ENCODE measurements around the gene SEMA7A. TPM values are rescaled to one million over a fixed set of nuclear protein-coding genes. Genes with fewer than 3 reads are reported as not detected.

Gene SEMA7A
- polyA plus RNA-seq, 1 donor = 5.4 TPM

DNA sequence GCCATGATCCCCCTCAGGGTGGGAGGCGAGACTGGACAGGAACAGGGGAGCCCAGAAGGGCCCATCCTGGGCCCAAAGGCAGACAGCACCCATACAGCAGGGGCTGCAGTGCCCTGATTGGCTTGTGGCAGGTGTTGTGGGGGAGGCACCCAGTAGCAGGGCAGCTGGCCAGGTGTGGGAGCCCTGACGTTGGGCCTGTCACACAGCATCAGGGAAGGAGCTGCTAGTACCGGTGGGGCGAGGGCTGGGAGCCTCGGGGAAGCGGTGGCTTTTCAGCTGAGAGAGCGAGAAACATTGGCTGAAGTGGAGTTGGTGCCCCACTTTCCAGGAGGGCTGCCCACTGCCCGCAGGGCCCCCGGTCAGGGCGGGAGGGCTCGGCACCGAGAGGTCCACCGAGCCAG is 46.6 kb downstream of the SEMA7A start:
- DNase-seq (ENCODE audit: low read depth) = no peak

DNA sequence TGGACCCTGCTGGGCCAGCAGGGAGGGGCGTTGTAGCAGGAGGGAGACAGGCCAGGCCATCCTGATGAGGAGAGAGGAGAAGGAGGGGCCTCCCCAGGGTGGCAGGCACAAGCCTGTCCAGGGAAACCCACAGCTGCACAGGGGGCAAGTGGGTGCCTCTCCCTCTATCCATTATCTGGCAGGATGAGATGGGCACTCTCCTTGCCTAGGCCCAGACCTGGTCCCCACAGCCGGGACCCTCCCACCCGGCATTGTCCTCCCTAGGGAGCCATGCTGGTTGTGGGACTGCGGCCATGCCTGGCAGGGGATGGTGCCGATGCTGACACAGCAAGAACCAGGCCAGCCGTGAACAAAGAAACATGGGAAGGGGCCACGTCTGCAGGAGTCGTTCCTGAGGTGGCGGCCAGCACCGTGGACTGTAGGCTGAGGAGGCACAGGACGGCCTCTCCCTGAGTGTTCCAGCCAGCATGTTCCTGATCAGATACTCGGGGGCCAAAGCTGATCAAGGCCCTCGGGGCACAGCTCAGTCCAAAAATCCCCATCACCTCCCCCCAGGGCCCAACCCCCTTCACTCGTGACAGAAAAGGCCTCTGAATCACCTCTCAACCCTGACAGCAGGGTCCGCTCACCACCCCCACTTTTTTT is 47.1 kb downstream of the SEMA7A start:
- no peak for DNase-seq (ENCODE audit: low read depth)

DNA sequence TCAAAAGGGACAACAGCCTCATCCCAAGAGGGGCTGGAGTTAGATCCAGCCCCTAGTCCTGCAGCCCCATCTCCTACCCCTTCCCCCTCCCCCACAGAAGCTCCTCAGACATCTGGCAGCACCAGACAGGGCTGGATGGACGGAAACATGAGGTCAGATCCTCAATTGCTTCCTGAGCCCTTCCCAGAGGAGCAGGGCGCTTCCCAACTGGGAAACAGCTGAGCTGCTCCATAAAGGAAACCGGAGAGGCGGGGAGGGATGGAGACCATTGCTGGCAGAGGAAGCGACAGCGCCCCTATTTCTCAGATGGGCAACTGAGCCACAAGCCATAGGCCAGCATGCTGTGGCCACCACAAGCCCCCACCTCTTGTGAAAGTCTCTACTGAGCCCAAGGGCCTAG is 48.0 kb downstream of the SEMA7A start:
- no peak for DNase-seq (ENCODE audit: low read depth)

DNA sequence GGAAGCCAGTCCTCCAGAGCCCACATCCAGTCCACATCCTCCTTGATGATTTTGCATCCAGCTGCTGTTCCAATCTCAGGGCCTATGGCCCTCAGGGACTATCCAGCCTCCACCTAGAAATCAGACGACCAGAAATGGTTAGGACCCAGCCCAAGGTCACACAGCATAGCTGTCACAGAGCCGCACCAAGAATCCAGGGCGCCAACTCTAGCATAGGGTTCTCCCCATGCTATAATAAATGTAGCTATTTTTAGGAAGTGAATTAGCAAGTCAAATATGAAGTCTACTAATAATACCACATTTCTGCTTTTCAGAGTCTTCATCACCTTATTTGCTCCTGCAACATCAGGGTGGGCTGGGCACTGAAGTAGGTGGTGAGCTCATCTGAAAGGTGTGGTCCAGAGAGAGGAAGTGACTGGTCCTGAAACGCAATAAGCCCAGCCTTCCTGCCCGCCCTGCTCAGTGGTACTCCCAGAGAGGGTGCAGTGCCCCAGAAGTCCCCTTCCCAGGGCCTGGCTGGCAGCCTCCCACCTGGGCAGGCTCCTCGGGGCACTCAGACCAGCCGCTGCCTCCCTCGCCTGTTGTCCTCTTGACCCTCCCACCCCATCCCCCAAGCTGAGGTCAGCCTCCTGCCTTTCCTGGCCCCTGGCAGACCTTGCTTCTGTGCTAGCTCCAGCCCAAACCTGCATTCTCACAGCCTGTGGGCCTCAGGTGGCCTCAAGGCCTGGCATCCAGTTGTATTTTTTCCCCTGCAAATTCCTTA is 48.7 kb downstream of the SEMA7A start:
- DNase-seq (ENCODE audit: low read depth) = no peak

DNA sequence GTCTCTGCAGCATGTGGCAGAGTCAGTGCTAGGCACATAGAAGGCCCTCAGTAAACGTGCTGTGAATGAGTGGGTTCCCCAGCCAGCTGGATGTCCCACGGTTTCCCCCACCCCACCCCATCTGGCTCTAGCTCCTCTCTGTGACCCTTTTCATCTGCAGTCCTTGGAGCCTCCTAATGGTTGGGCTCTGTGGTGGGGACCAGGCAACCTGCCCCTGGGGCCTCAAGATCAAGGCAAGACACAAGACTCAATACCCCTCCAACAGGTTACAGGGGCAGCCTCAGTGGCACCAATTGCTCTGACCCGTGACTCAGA is 49.2 kb downstream of the SEMA7A start:
- DNase-seq (ENCODE audit: low read depth) = no peak

DNA sequence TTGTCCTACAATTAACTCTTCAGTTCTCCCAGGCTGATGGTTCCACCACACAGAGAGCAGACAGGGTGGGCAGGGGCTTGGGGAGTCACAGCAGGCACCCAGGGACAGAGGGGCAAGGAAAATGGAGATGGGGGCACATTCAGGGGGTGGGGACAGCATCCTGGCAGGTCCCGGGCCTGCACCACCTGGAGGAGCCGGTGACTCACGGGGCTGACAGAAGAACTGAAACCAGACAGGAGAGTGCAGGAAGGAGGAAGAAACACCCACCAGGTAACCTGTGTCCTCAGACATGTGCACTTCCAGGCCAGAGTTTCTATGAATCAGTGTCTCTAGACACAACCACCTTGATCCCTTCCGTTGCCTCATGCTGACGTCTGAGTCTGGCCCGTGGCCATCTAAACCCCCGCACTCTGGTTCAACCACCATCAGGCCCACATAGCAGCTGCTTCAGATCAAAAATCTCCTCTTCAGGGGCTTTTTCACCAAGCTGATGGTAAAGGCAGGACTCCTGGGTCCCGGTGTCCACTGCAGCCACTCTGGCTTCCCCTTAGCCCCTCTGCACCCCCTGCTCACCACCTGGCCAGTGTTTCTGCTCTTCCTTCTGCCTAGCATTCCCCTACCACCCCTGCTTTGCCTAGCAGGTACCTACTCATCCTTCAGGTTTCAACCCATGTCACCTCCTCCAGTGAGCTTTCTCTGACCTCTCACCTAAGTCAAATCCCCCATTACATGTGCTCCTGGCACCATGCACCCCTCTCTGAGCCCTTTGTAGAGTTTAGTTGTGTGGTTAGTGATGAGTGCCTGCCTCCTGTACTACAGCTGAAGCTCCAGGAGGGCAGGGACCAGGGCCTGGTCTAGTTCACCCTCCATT is 49.8 kb downstream of the SEMA7A start:
- DNase-seq (ENCODE audit: low read depth) = no peak

DNA sequence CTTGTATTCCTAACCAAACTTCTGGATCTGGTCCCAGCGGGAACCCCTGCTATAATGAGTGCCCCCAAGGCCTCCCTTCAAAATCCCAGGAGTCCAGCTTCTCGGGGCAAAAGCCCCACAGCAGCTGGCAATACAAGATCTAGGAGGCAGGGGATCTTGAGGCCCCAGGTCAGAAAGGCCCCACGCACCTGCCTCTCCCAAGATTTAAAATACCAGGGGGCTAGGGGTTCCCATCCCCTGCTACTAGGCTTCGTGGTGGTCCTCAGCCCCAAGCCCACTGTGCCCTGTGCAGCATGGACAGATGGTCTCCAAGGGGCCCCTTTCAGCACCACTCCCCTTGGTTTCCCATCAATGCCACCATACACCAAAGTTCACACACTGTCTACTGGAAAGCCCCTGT is 50.5 kb downstream of the SEMA7A start:
- no peak for DNase-seq (ENCODE audit: low read depth)

DNA sequence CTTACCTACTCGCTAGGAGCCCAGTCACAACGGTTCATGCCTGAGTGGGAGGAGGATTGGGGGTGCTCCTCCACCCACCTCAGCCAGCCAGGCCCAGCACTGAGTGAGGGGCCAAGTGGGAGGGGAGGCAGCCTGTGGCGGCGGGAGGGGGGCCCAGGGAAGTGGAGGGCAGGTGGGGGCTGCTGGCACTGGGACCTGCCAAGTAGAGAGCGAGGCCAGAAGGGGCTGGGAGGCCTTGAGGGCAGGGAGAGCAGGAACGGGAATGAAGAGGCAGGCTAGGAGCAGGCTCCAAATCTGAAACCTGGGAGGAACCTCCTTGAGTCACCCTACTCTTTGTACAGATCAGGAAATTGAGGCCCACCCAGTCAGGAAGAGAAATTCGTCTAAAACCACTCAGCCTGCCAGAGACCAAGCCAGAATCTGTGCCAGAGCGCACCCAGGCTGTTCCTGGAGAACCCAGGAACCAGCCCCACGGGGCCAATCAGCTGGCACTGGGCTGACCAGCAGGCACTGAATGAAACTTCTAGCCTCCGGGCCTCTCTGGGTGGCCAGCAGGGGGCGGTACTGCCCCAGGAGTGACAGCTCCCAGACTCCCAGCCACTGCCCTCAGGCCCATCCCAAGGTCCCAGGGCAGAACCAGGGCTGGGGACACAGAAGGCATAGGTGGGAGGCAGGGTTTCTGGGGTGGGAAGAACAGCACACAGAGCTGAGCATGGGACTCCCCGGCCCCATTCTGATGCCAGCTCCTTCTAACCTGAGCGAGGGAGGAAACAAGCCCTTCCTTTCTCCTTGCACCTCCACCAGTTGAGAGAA is 51.5 kb downstream of the SEMA7A start:
- no peak for DNase-seq (ENCODE audit: low read depth)

DNA sequence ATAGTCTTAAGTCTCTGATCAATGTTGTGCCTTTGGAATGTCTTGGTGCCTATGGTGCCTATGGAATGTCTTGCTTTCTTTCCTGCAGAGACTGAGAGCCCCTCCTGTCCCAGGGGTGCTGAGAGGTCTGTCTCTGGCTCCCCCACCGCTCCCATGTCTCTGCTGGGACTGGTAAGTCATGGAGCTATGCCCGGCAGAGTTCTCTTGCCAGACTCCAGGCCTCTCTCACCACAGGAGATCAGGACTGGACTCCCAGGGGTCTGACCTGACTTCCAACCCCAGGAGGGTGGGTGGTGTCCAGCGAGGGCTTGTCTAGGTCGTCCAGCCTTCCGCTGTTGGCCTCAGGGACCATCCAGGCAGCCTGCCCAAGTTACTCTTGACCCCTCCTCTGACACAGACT is 52.3 kb downstream of the SEMA7A start:
- DNase-seq (ENCODE audit: low read depth) = no peak

DNA sequence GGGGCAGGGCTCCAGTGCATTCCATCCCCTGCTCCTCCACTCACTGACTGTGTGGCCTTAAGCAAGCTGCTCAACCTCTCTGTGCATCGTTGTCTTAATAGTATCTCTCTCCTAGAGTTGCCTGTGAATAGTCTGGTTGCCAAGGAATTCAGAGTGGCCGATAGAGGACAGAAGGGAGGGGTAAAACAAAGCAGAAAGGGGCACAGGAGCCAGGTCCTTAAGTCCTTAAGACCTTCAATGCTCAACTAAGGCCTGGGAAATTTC is 52.6 kb downstream of the SEMA7A start:
- no peak for DNase-seq (ENCODE audit: low read depth)

DNA sequence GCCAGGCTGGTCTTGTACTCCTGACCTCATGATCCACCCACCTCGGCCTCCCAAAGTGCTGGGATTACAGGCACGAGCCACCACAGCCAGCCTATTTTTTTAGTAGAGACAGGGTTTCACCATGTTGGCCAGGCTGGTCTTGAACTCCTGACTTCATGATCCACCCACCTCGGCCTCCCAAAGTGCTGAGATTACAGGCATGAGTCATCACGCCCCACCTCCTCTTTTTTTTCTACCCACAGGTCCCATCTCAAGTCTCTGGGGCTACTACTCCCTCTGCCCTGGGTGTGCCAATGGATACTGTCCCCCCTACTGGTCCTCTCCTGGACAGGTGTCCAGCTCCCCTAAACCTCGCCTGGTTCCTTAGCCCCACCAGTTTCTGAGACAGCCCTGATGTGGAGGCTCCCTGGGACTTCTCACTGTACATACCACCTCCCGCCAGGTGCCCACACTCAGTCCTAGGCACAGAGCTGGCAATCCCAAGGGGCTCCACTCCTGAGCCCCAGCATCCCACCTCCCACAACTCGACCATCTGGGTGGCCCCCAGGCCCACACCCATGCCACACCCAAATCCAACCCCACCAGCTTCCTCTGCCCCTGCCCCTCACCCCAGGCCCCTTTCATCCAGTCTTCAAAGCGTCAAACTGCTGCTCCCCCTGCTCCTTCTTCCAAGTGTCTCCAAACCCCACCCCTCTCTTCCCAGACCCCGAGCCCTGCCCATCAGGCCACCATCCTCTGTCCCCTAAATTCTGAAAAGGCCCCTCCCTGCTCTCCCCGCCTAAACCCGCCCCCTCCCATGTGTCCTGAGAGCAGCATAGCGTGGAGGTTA is 53.2 kb downstream of the SEMA7A start:
- DNase-seq (ENCODE audit: low read depth) = no peak

DNA sequence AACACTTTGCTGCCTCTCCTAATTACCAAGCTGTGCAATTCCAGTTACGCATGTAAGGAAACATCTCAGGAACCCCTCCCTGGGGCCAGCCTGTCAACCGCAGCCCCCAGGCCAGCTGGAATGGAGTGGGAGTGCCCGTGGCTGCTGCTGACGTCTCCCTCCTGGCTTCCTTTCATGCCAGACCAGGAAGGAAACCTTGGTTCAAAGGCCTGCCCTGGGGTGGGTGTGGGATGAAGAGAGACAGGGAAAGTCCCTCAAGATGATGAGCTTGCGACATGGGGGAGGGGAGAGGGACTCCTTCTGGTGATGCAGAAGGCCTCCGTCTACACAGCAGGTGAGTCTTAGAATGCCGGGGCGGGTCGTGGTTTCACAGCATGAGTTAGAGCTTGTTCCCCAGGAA is 54.9 kb downstream of the SEMA7A start:
- DNase-seq (ENCODE audit: low read depth) = no peak

DNA sequence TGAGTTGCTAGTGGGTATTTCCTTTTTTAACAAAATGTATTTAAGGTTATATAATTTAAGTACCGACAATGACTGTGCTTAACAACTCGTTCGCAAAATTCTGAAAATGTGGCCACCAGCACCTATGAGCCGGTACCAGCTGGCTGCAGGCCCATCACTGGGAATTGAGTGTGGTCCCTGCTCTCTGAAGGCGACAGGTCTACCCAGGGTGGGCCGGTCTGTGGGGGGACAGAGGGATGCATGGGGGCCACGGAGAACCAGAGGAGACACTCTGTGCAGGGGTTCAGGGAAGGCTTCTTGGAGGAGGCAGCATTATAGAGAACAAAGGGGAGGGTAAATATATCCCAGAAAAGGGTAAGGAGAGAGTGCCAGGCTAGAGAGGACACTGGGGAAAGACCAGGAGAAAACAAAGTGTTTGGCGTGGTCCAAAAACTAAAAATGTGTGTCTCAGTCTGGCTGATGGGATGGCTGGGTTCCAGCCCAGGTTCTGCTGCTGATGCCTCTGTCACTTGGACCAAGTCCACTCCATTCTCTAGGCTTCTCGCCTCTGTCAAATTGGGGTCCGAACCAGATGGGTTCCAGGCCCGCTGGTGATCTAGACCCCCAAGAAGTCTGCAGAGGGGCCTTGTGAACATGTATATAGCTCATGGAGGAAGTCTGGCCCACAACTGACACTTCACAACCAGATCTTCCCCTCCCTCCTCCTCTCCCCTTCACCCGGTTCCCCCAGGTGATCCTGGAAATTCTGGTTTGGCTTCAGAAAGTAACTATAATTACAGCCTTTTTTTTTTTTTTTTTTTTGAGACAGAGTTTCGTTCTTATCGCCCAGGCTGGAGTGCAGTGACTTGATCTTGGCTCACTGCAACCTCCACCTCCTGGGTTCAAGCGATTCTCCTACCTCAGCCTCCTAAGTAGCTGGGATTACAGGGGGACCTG is 55.7 kb downstream of the SEMA7A start:
- no peak for DNase-seq (ENCODE audit: low read depth)

DNA sequence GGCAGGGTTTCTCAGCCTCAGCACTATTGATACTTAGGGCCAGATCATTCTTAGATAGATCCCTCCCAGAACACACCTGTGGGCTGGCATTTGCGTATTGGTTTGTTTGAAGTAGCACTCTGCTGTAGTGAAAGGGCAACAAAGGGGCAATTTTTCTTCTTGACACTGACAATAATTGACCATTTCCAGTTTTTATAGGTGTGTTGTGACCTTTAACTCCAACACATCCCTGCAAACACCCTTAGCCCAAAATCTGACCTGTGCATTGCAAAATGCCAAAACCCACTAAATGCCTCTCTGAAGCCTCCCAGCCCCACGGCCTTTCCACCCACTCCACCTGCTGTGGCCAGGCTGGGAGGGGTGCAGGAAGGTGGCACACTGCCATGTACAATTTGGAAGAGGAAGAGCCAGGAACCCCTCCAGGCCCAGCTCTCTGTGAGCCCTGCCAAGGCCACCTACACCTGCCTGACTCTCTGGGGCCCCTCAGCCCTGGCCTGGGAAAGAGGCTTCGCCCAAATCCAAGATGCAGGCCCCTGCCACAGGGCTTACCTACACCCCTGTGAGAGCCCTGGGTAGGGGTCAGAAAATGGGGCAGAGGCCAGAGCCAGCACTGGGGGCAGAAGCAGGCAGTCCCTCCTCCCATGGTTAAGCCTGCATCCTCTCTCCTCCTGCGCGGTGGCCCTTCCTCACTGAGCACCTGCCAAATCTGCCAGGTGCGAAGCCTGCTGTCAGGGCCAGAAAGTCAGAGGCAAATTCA is 56.8 kb downstream of the SEMA7A start:
- DNase-seq (ENCODE audit: low read depth) = no peak

DNA sequence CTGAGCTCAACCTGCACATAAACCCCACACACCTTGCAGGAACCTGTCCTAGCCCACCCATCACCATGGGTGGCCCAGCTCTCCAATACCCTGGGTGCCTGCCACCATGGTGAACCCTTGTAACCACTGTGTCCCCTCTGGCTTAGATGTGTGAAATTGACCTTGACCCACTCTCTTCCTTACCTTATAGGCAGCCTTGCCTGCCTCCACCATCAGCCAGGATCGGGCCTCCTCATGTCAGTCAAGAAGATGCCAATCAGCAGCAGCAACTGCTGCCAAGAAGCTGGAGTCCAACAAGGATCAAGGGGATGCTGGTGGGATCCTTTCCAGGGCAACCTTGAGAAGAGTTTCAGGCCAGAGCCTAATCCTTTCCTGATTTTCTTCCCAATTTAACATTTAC is 57.5 kb downstream of the SEMA7A start:
- no peak for DNase-seq (ENCODE audit: low read depth)

DNA sequence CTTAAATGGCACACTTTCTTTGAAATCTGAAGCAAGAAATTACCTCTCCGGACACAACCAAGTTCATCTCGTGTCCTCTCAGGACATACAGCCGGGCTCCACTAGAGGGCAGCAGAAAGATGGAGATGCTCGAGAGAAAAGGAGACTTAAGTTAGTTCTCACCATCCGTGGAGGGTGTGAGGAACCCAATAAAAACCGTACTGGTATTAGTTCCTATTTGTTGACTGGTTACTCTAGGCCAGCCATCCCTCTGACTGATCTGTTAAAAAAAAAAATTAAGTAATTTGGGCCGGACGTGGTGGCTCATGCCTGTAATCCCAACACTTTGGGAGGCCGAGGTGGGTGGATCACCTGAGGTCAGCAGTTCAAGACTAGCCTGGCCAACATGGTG is 58.5 kb downstream of the SEMA7A start:
- no peak for DNase-seq (ENCODE audit: low read depth)

DNA sequence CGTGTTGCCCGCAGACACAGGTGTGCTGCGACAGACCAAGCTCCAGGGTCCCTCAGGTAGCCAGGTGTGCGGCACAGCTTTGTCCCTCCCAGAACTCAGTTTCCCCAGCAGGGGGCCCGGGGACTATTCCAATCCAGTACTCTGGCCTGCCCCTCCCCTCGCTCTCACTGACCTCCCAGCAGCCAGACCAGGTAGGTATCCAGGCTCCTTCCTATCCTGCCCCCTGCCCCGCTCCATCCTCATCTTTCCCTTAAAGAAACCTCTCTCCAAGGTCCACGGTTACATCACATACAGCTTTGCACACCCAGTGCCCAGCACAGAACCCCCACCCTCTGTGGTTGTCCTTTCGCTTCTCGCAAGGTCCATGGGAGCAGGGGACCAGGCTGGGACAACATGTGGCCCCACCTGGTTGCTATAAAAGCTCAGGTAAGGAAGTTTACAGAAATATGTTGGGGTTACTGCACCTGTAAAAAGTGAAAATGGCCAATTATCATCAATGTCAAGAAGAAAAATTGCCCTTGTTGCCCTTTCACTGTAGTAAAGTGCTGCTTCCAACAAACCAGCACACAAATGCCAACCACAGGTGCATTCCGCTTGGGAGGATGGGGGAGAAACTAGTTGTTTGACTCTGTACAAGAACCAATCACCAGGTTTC is 59.0 kb downstream of the SEMA7A start:
- no peak for DNase-seq (ENCODE audit: low read depth)

DNA sequence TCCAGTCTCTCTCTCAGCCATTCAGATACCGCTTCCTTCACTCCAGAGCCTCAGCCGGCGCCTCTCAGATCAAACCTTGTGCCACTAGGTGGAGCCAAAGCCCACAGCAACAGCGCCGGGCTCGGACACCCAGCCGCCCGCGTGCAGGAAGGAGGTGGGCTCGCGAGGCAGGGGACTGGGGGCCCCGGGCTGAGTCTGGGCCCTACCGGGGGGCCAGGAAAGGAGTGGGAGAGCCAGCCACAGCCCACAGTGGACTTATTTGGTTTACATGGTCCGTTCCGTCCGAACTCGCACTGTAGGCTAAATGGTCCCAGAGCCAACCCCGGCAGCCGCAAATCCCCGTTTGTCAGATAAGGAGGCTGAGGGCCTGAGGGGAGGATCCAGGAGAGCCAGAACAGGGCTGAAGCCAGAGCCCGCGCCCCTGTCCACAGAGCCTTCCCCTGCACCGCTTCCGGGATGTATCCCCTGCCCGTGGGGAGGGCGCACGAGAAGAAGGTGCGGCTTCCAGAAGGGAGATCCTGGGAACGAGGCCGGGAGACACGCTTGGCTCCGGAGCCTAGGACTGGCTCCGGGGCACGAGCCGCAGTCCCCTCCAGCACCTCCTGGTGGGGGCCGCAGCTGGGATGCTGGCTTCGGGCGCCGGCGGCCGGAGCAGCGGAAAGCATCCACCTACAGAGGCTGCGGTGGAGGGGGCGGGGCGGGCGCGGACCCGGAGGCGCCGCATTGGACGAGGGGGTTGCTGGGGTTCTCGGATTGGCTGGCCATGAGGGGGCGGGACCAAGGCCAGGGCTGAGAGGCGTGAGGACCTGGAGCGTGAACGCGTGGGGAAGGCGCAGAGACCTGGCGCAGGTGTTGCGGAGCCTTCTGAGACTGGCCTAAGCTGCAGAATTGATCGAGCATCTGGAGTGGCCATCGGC is 59.8 kb downstream of the SEMA7A start:
- peak; percentile 61 for DNase-seq (ENCODE audit: low read depth)
